Measurements from ENCODE around the gene KRTAP2-2.
"Not testable (repeated sequence)": the region's sequence is repeated elsewhere in the genome, so short reads cannot be mapped to it uniquely, and the experiment has no call there.

Gene KRTAP2-2

GRCh38 chr17:41052566-41052965 lies 2.5 kb downstream of the KRTAP2-2 start:
- no peak overlapping the region for H3K4me3 Mint-ChIP-seq
- H3K27me3 Mint-ChIP-seq, result peaks cover 10% of the 10 kb centered on the region
- no peak overlapping the region for H3K27ac Mint-ChIP-seq
- no peaks in the 10 kb centered on the region for H3K9me3 Mint-ChIP-seq (ENCODE audit: low read depth)
- no peaks in the 10 kb centered on the region for H3K36me3 Mint-ChIP-seq
- H3K4me1 Mint-ChIP-seq (ENCODE audit: low read depth), result no peaks in the 10 kb centered on the region

- no peaks in the 10 kb centered on the region for H3K9me3 Mint-ChIP-seq (ENCODE audit: low read depth)
- peaks cover 13% of the 10 kb centered on the region for H3K27me3 Mint-ChIP-seq
- H3K4me1 Mint-ChIP-seq (ENCODE audit: low read depth), result peaks cover 2% of the 10 kb centered on the region
- H3K4me3 Mint-ChIP-seq, result no peak overlapping the region
- H3K27ac Mint-ChIP-seq, result no peak overlapping the region
- H3K36me3 Mint-ChIP-seq, result no peaks in the 10 kb centered on the region
Measured at GRCh38 chr17:41049110-41049509, 5.9 kb downstream of the KRTAP2-2 start.

GRCh38 chr17:41048441-41048840 lies 6.6 kb downstream of the KRTAP2-2 start:
- Mint-ChIP-seq H3K4me1 (ENCODE audit: low read depth) (peaks cover 2% of the 10 kb centered on the region), H3K27me3 (peaks cover 13% of the 10 kb centered on the region), H3K36me3 (no peaks in the 10 kb centered on the region), H3K27ac (no peak overlapping the region), H3K4me3 (no peak overlapping the region), H3K9me3 (ENCODE audit: low read depth) (peaks cover 4% of the 10 kb centered on the region)

GRCh38 chr17:41046735-41047465 lies 8.1 kb downstream of the KRTAP2-2 start, which contains the start of gene KRTAP2-1:
KRTAP2-1 (minus strand) TSS chr17:41047316; CDS start chr17:41047267, 49 bp downstream.
- H3K27ac Mint-ChIP-seq, H3K4me3 Mint-ChIP-seq: not testable (repeated sequence)

GRCh38 chr17:41042953-41043352 lies 12.1 kb downstream of the KRTAP2-2 start:
- no peak overlapping the region for H3K4me3 Mint-ChIP-seq
- peaks cover 6% of the 10 kb centered on the region for H3K9me3 Mint-ChIP-seq (ENCODE audit: low read depth)
- peaks cover 2% of the 10 kb centered on the region for H3K4me1 Mint-ChIP-seq (ENCODE audit: low read depth)
- no peaks in the 10 kb centered on the region for H3K36me3 Mint-ChIP-seq
- H3K27ac Mint-ChIP-seq, result no peak overlapping the region
- peaks cover 12% of the 10 kb centered on the region for H3K27me3 Mint-ChIP-seq

More at GRCh38 chr17:41046735-41047465, 8.1 kb downstream of the KRTAP2-2 start, which contains the start of gene KRTAP2-1:
- H3K4me1 Mint-ChIP-seq (ENCODE audit: low read depth); H3K9me3 Mint-ChIP-seq (ENCODE audit: low read depth); H3K36me3 Mint-ChIP-seq: not testable (repeated sequence)
- peaks cover 13% of the 10 kb centered on the region for H3K27me3 Mint-ChIP-seq

GRCh38 chr17:41040783-41041571 lies 14.1 kb downstream of the KRTAP2-2 start, which contains the start of gene KRTAP1-1:
KRTAP1-1 (minus strand) TSS chr17:41041450; CDS start chr17:41041397, 53 bp downstream.
- not testable (repeated sequence) for H3K9me3 Mint-ChIP-seq (ENCODE audit: low read depth); H3K36me3 Mint-ChIP-seq; H3K4me1 Mint-ChIP-seq (ENCODE audit: low read depth); H3K4me3 Mint-ChIP-seq; H3K27ac Mint-ChIP-seq
- peaks cover 11% of the 10 kb centered on the region for H3K27me3 Mint-ChIP-seq

GRCh38 chr17:41037853-41038350 lies 17.1 kb downstream of the KRTAP2-2 start:
- H3K27me3 Mint-ChIP-seq, result peaks cover 5% of the 10 kb centered on the region
- H3K9me3 Mint-ChIP-seq (ENCODE audit: low read depth), result no peaks in the 10 kb centered on the region
- H3K27ac Mint-ChIP-seq, result no peak overlapping the region
- H3K4me3 Mint-ChIP-seq, result no peak overlapping the region
- H3K4me1 Mint-ChIP-seq (ENCODE audit: low read depth), result no peaks in the 10 kb centered on the region
- no peaks in the 10 kb centered on the region for H3K36me3 Mint-ChIP-seq

GRCh38 chr17:41034346-41034935 lies 20.6 kb downstream of the KRTAP2-2 start, which contains the start of gene KRTAP1-3:
KRTAP1-3 (minus strand) TSS chr17:41034874; CDS start chr17:41034821, 53 bp downstream.
- not testable (repeated sequence) for H3K36me3 Mint-ChIP-seq; H3K27me3 Mint-ChIP-seq; H3K4me1 Mint-ChIP-seq (ENCODE audit: low read depth); H3K4me3 Mint-ChIP-seq; H3K27ac Mint-ChIP-seq; H3K9me3 Mint-ChIP-seq (ENCODE audit: low read depth)

- Mint-ChIP-seq H3K36me3 (no peaks in the 10 kb centered on the region), H3K9me3 (ENCODE audit: low read depth) (no peaks in the 10 kb centered on the region), H3K27ac (no peak within 1 kb of the TSS), H3K27me3 (peaks cover 7% of the 10 kb centered on the region), H3K4me3 (no peak within 1 kb of the TSS), H3K4me1 (ENCODE audit: low read depth) (peaks cover 6% of the 10 kb centered on the region)
Measured at GRCh38 chr17:41029633-41030245, 25.3 kb downstream of the KRTAP2-2 start, which contains the start of gene KRTAP1-4. KRTAP1-4 (minus strand) TSS chr17:41030195; CDS start chr17:41030078, 117 bp downstream.

GRCh38 chr17:41026715-41027471 lies 28.1 kb downstream of the KRTAP2-2 start, which contains the start of gene KRTAP1-5:
KRTAP1-5 (minus strand) TSS chr17:41027208; CDS start chr17:41027155, 53 bp downstream.
- Mint-ChIP-seq H3K27me3 (peaks cover 9% of the 10 kb centered on the region), H3K4me3 (no peak within 1 kb of the TSS), H3K4me1 (ENCODE audit: low read depth) (peaks cover 11% of the 10 kb centered on the region), H3K27ac (no peak within 1 kb of the TSS), H3K36me3 (peaks cover 3% of the 10 kb centered on the region), H3K9me3 (ENCODE audit: low read depth) (no peaks in the 10 kb centered on the region)

GRCh38 chr17:41024697-41025096 lies 30.3 kb downstream of the KRTAP2-2 start:
- Mint-ChIP-seq H3K36me3 (peaks cover 3% of the 10 kb centered on the region), H3K27ac (no peak overlapping the region), H3K9me3 (ENCODE audit: low read depth) (no peaks in the 10 kb centered on the region), H3K4me1 (ENCODE audit: low read depth) (peaks cover 11% of the 10 kb centered on the region), H3K27me3 (peaks cover 9% of the 10 kb centered on the region), H3K4me3 (no peak overlapping the region)

- no peak overlapping the region for H3K27ac Mint-ChIP-seq
- H3K27me3 Mint-ChIP-seq, result peaks cover 4% of the 10 kb centered on the region
- H3K36me3 Mint-ChIP-seq, result peaks cover 3% of the 10 kb centered on the region
- H3K4me1 Mint-ChIP-seq (ENCODE audit: low read depth), result peaks cover 11% of the 10 kb centered on the region
- H3K9me3 Mint-ChIP-seq (ENCODE audit: low read depth), result no peaks in the 10 kb centered on the region
- no peak overlapping the region for H3K4me3 Mint-ChIP-seq
Measured at GRCh38 chr17:41020336-41020735, 34.7 kb downstream of the KRTAP2-2 start.

- peaks cover 2% of the 10 kb centered on the region for H3K4me1 Mint-ChIP-seq (ENCODE audit: low read depth)
- no peak overlapping the region for H3K4me3 Mint-ChIP-seq
- H3K9me3 Mint-ChIP-seq (ENCODE audit: low read depth), result no peaks in the 10 kb centered on the region
- peaks cover 3% of the 10 kb centered on the region for H3K36me3 Mint-ChIP-seq
- H3K27ac Mint-ChIP-seq, result no peak overlapping the region
- peaks cover 2% of the 10 kb centered on the region for H3K27me3 Mint-ChIP-seq
Measured at GRCh38 chr17:41019415-41019814, 35.6 kb downstream of the KRTAP2-2 start.

- Mint-ChIP-seq H3K9me3 (ENCODE audit: low read depth) (no peaks in the 10 kb centered on the region), H3K36me3 (peaks cover 3% of the 10 kb centered on the region), H3K27me3 (peaks cover 2% of the 10 kb centered on the region), H3K27ac (no peak overlapping the region), H3K4me1 (ENCODE audit: low read depth) (no peaks in the 10 kb centered on the region), H3K4me3 (no peak overlapping the region)
Measured at GRCh38 chr17:41018541-41018940, 36.5 kb downstream of the KRTAP2-2 start.
